ENCODE data around the gene HCST.
"Not testable (repeated sequence)": the region's sequence is repeated elsewhere in the genome, so short reads cannot be mapped to it uniquely, and the experiment has no call there.

The HCST gene

GRCh38 chr19:35879770-35880317, 22.5 kb upstream of the HCST start:
- peak; percentile 73 to 79 for ATAC-seq

- ATAC-seq = peak; percentile 38 to 54
Observed at GRCh38 chr19:35882114-35882832, 20.1 kb upstream of the HCST start.

- ATAC-seq = no peak
Observed at GRCh38 chr19:35883882-35884281, 18.4 kb upstream of the HCST start.

- ATAC-seq = no peak
Observed at GRCh38 chr19:35885225-35885738, 17.0 kb upstream of the HCST start.

- ATAC-seq = no peak
Observed at GRCh38 chr19:35885904-35886303, 16.4 kb upstream of the HCST start.

- ATAC-seq = no peak
Observed at GRCh38 chr19:35887197-35887596, 15.1 kb upstream of the HCST start.

GRCh38 chr19:35888398-35888797, 13.9 kb upstream of the HCST start:
- ATAC-seq = no peak

- no peak for ATAC-seq
Observed at GRCh38 chr19:35889370-35890112, 12.8 kb upstream of the HCST start.

GRCh38 chr19:35890113-35890650, 12.1 kb upstream of the HCST start:
- no peak for ATAC-seq

- ATAC-seq = not testable (repeated sequence)
Observed at GRCh38 chr19:35891819-35892218, 10.5 kb upstream of the HCST start.

GRCh38 chr19:35894342-35894741, 8.0 kb upstream of the HCST start:
- no peak for ATAC-seq

- ATAC-seq = no peak
Observed at GRCh38 chr19:35895911-35896642, 6.3 kb upstream of the HCST start.

- ATAC-seq = no peak
Observed at GRCh38 chr19:35896643-35897040, 5.7 kb upstream of the HCST start.

- ATAC-seq = no peak
Observed at GRCh38 chr19:35897706-35898451, 4.5 kb upstream of the HCST start.

- no peak for ATAC-seq
Observed at GRCh38 chr19:35898499-35898809, 3.9 kb upstream of the HCST start.

GRCh38 chr19:35899547-35900214, 2.6 kb upstream of the HCST start:
- ATAC-seq = peak; percentile 75 to 77

GRCh38 chr19:35901055-35901644, 1.2 kb upstream of the HCST start:
- no peak for ATAC-seq

- no peak for ATAC-seq
Observed at GRCh38 chr19:35902870-35903475, 644 bp downstream of the HCST start.

GRCh38 chr19:35903550-35904179, 1.3 kb downstream of the HCST start:
- ATAC-seq = peak; percentile 51 to 67

All from activated CD4-positive, CD25-positive, alpha-beta regulatory T cell treated with anti-CD3 and anti-CD28 coated beads, Interleukin-2, amount 50 U/mL, for 24 hours (primary cell).